Large intestine (tissue), 3 donors: ENCODE measurements around the gene DOHH. TPM values are rescaled to one million over a fixed set of nuclear protein-coding genes. Genes with fewer than 3 reads are reported as not detected.
A peak's percentile ranks its signal among the peaks of the same experiment; 100 is the strongest.

Experiments
- DNase-seq, 2 donors: peaks; one replicate each; pipeline versions ENCODE4 v3.0.0 to v3.0.0-alpha.2; 2013
- H3K27ac ChIP-seq: one replicate; pipeline ENCODE4 v1.5.1; 2013; ENCODE audit warnings: low read length
- H3K27me3 ChIP-seq: 2 replicates; pipeline ENCODE4 v1.6.1; 2013; ENCODE audit warnings: low read length; ENCODE audit not compliant: control insufficient read depth, insufficient read depth
- H3K36me3 ChIP-seq: 2 replicates; pipeline ENCODE4 v1.6.1; 2013; ENCODE audit warnings: low read length; ENCODE audit not compliant: control insufficient read depth, insufficient read depth
- H3K4me1 ChIP-seq: one replicate; pipeline ENCODE4 v1.6.1; 2013; ENCODE audit warnings: low read length; ENCODE audit not compliant: control insufficient read depth, insufficient read depth
- H3K4me3 ChIP-seq: one replicate; pipeline ENCODE4 v1.5.1; 2013; ENCODE audit warnings: low read length
- H3K9me3 ChIP-seq: one replicate; pipeline ENCODE4 v1.6.1; 2013; ENCODE audit warnings: mild to moderate bottlenecking, low read depth, low read length, moderate library complexity; ENCODE audit not compliant: control insufficient read depth
- WGBS: methylation state at CpG from one replicate; pipeline ENCODE4 v1.1.5; 2013; ENCODE audit warnings: low lambda C conversion rate; ENCODE audit not compliant: insufficient coverage; 5-methylcytosine and 5-hydroxymethylcytosine counted together
- polyA plus RNA-seq: library from polyadenylated mRNA; unstranded; fragments of 120-200 nt; gene quantifications from one replicate; pipeline ENCODE4 v1.2.1, GENCODE V29; 2013

Gene DOHH
- polyA plus RNA-seq, 1 donor = 12.1 TPM

- no peak for DNase-seq
- Histone ChIP-seq H3K9me3 (peaks cover 31% of the 10 kb centered on the region), H3K36me3 (no peaks in the 10 kb centered on the region), H3K27ac (no peak overlapping the region), H3K4me1 (peaks cover 2% of the 10 kb centered on the region), H3K4me3 (no peak overlapping the region), H3K27me3 (peaks cover 18% of the 10 kb centered on the region)
- WGBS = no CpG with 5 or more reads among the region's 7 CpGs
Measured at GRCh38 chr19:3465552-3465951, 34.9 kb downstream of the DOHH start.

GRCh38 chr19:3464587-3465235 is 35.8 kb downstream of the DOHH start:
- Histone ChIP-seq H3K27ac (no peak overlapping the region), H3K9me3 (peaks cover 31% of the 10 kb centered on the region), H3K36me3 (peaks cover 2% of the 10 kb centered on the region), H3K4me3 (no peak overlapping the region), H3K4me1 (peaks cover 6% of the 10 kb centered on the region), H3K27me3 (peaks cover 18% of the 10 kb centered on the region)
- WGBS = 17% methylated on average over 1 of the region's 31 CpGs
- no peak for DNase-seq

GRCh38 chr19:3463714-3464586 is 36.5 kb downstream of the DOHH start:
- Histone ChIP-seq H3K27me3 (peaks cover 18% of the 10 kb centered on the region), H3K27ac (no peak overlapping the region), H3K4me1 (peaks cover 12% of the 10 kb centered on the region), H3K36me3 (peaks cover 2% of the 10 kb centered on the region), H3K9me3 (peaks cover 31% of the 10 kb centered on the region), H3K4me3 (no peak overlapping the region)
- DNase-seq = no peak
- WGBS = no CpG with 5 or more reads among the region's 57 CpGs

DNA sequence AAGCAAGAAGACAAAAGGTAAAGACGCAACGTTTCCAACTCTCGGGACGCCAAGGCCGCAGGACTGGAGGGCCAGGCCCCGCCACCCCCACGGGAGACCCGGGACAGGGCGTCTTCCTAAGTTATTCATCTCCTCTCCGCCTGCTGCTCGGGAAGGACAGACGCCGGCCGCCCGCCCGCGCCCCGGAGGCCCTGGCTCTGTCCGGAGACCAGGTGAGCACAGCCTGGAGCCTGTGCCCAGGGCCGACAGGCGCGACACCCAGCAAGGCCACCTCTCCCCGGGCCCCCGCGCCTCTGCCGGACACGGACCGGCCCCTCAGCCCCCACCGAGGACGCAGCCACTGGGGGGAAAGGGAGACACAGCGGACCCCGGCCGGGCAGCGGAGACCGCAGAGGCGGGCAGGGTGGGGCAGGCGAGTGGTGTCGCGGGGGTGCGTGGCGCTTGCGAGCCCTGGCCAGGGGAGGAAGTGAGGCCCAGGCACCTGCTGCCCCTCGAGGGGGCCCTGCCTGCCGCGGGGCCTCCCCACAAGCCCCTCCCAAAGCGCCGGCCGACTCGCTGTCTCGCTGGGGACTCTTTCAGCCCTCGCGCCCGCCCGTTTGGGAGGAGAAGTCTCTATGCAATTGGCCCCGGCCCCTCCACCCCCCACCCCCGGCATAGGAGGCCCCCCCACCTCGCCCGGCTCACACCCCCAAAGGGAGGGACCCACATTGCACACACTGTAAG is 37.3 kb downstream of the DOHH start:
- H3K27ac ChIP-seq = no peak overlapping the region
- H3K4me3 ChIP-seq = no peak overlapping the region
- peaks cover 18% of the 10 kb centered on the region for H3K4me1 ChIP-seq
- WGBS = no CpG with 5 or more reads among the region's 58 CpGs
- H3K36me3 ChIP-seq = peaks cover 2% of the 10 kb centered on the region
- H3K27me3 ChIP-seq = peaks cover 18% of the 10 kb centered on the region
- H3K9me3 ChIP-seq = peaks cover 29% of the 10 kb centered on the region
- no peak for DNase-seq

- Histone ChIP-seq H3K36me3 (peaks cover 10% of the 10 kb centered on the region), H3K27ac (peak overlapping the region; percentile 64), H3K27me3 (peaks cover 11% of the 10 kb centered on the region), H3K9me3 (peaks cover 4% of the 10 kb centered on the region), H3K4me1 (peaks cover 30% of the 10 kb centered on the region), H3K4me3 (no peak overlapping the region)
- DNase-seq = no peak
- WGBS = 92% methylated on average over 2 of the region's 15 CpGs
Measured at GRCh38 chr19:3459965-3460582, 40.4 kb downstream of the DOHH start.

GRCh38 chr19:3459089-3459881 is 41.2 kb downstream of the DOHH start:
- Histone ChIP-seq H3K36me3 (peaks cover 18% of the 10 kb centered on the region), H3K27ac (peak overlapping the region; percentile 64), H3K9me3 (peaks cover 4% of the 10 kb centered on the region), H3K4me1 (peaks cover 30% of the 10 kb centered on the region), H3K27me3 (peaks cover 8% of the 10 kb centered on the region), H3K4me3 (no peak overlapping the region)
- 73% methylated on average over 2 of the region's 26 CpGs for WGBS
- DNase-seq = peak; percentile 64 to 80

- Histone ChIP-seq H3K27me3 (no peaks in the 10 kb centered on the region), H3K36me3 (peaks cover 24% of the 10 kb centered on the region), H3K9me3 (no peaks in the 10 kb centered on the region), H3K4me1 (peaks cover 28% of the 10 kb centered on the region), H3K4me3 (no peak overlapping the region), H3K27ac (peak overlapping the region; percentile 64)
- DNase-seq = peak in 1 of 2 donors; percentile 37
- WGBS = no CpG with 5 or more reads among the region's 19 CpGs
Measured at GRCh38 chr19:3458229-3459088, 42.0 kb downstream of the DOHH start.

DNA sequence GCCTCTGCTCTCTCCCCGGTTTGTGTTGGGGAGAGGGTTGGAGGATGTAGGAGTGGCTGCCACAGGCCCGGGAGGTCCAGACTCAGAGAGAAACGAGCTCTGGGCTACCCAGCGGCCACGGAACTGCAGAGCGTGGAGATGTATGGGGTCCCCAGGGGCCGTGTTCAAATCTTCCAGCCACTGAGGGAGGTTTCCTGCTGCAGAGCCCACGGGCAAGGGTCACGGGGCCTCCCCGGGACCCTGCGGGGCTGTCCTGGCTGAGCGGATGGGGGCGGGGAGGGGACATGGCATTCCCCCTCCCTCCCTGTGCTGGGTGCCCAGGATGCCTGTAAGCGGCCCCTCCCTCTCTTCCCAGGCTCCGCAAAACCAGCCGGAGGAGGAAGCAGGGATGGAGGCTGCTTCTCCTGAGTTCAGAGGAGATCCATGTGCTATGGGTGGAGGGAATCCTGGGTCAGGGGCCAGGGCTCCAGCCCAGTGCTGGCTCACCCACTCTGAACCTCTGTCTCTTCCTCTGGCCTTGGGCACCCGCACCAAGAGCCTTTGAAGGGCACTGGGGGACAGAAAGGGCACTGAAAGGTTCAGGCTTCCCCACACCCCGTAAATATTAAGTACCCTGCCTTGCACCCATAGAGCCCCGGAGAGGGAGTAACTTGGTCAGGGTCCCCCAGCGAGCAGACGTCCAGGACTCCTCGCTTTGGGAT is 42.8 kb downstream of the DOHH start:
- Histone ChIP-seq H3K9me3 (no peaks in the 10 kb centered on the region), H3K36me3 (peaks cover 30% of the 10 kb centered on the region), H3K4me3 (no peak overlapping the region), H3K27ac (peak overlapping the region; percentile 64), H3K27me3 (no peaks in the 10 kb centered on the region), H3K4me1 (peaks cover 28% of the 10 kb centered on the region)
- no CpG with 5 or more reads among the region's 22 CpGs for WGBS
- DNase-seq = no peak
